Natural killer cell treated with Interleukin-12 subunit alpha and Interleukin-12 subunit beta and Interleukin-15 and Interleukin-18, amount 100 ng/mL, for 72 hours (primary cell): ENCODE results near the gene IPO11. TPM values are rescaled to one million over a fixed set of nuclear protein-coding genes. Genes with fewer than 3 reads are reported as not detected.
A peak's percentile ranks its signal among the peaks of the same experiment; 100 is the strongest.

Experiments used
- ATAC-seq, 2 donors: fragments of 150-1000 bp; cut with Tn5 transposase in 1 of 2; sonication (Bioruptor Pico), chemical (Tn5 transposase) in 1 of 2; 2 replicates each; pipeline ENCODE4 v1.10.0; 2021
- DNase-seq: peaks from one replicate; pipeline ENCODE4 v3.0.0; 2022; ENCODE audit warnings: low spot score
- H3K27ac Mint-ChIP-seq, 2 donors: 1 replicate in 1 of 2; 2 replicates in 1 of 2; pipeline ENCODE4 v1.8.0; 2022; ENCODE audit warnings: mixed read lengths in 2 of 2, mild to moderate bottlenecking in 1 of 2, moderate library complexity in 1 of 2
- H3K27me3 Mint-ChIP-seq, 2 donors: 1 replicate in 1 of 2; 2 replicates in 1 of 2; pipeline ENCODE4 v1.8.0; 2022; ENCODE audit warnings: mixed read lengths in 2 of 2
- H3K36me3 Mint-ChIP-seq: one replicate; pipeline ENCODE4 v1.8.0; 2022; ENCODE audit warnings: mixed read lengths
- H3K4me1 Mint-ChIP-seq, 2 donors: 1 replicate in 1 of 2; 2 replicates in 1 of 2; pipeline ENCODE4 v1.8.0; 2022; ENCODE audit warnings: low read depth in 2 of 2, mixed read lengths in 2 of 2, mild to moderate bottlenecking in 1 of 2
- H3K4me3 Mint-ChIP-seq: one replicate; pipeline ENCODE4 v1.8.0; 2022; ENCODE audit warnings: mixed read lengths
- H3K9me3 Mint-ChIP-seq: 2 replicates; pipeline ENCODE4 v1.8.0; 2022; ENCODE audit warnings: mixed read lengths
- total RNA-seq, 2 donors: library from RNA; stranded (reverse); gene quantifications; one replicate each; pipeline ENCODE4 v1.2.3, GENCODE V29; 2022

Gene IPO11
- total RNA-seq, 2 donors from 2014 or later, result 33.5 to 77.2 TPM

DNA sequence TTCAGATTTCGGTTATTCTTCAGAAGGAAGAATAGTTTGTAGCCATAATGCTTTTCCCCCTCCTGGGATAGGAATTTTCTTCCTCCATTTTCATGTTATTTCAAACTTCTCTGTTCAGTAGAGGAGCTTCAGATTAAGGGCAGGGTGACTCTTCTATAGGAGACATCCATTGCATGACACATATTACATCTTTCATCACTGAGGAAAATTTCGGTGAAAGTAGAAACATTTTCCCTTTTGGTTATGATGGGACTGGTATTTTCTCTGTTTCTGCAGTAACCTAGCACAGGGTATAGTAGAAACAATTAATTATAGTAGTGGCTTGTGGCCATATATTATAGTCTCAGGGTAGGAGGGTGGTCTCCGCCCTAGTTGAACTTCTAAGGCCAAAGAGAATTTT is 1.1 kb downstream of the IPO11 start:
- DNase-seq (no peak), ATAC-seq (no peak)
- H3K4me3 Mint-ChIP-seq, result peak overlapping the region; percentile 91
- H3K27ac Mint-ChIP-seq, result peak overlapping the region; percentile 90 to 92
- H3K36me3 Mint-ChIP-seq, result no peaks in the 10 kb centered on the region
- H3K4me1 Mint-ChIP-seq, result peaks cover 12 to 18% of the 10 kb centered on the region in 2 donors
- no peaks in the 10 kb centered on the region for H3K9me3 Mint-ChIP-seq
- H3K27me3 Mint-ChIP-seq, result no peaks in the 10 kb centered on the region

DNA sequence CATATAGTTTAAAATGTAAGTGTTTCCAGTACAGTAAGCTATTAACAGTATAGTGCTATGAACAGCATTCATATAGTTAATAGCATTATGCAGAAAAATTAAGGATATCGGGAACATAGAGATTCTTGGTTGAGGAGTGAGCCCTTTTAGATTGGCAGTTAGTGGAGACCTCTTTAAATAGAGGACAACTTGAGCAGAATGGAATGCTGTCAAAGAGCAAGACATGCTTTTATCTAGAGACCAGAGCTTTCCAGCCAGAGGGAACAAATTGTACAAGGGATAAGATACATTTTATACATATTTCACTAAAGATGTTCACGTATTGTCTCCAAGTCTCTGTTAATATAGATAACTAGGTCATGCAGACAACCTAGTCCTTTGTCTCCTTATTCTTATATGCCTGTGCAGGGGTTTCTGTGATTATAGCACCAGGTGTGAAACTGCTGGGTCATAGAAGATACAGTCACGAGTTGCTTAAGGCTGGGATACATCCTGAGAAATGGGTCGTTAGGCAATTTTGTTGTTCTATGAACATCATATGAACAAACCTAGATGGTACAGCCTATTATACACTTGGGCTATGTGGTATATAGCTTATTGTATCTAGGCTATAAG is 6.0 kb downstream of the IPO11 start:
- DNase-seq, result no peak
- Mint-ChIP-seq H3K27me3 (no peaks in the 10 kb centered on the region), H3K27ac (no peak overlapping the region), H3K4me1 (peaks cover 2 to 13% of the 10 kb centered on the region in 2 donors), H3K9me3 (no peaks in the 10 kb centered on the region), H3K36me3 (no peaks in the 10 kb centered on the region), H3K4me3 (no peak overlapping the region)
- ATAC-seq, result no peak

GRCh38 chr5:62419609-62420008 is 7.0 kb downstream of the IPO11 start:
- H3K36me3 Mint-ChIP-seq, result no peaks in the 10 kb centered on the region
- no peak overlapping the region for H3K4me3 Mint-ChIP-seq
- H3K27ac Mint-ChIP-seq, result no peak overlapping the region
- H3K9me3 Mint-ChIP-seq, result no peaks in the 10 kb centered on the region
- ATAC-seq (no peak), DNase-seq (no peak)
- no peaks in the 10 kb centered on the region for H3K27me3 Mint-ChIP-seq
- H3K4me1 Mint-ChIP-seq, result peaks cover 2 to 9% of the 10 kb centered on the region in 2 donors

DNA sequence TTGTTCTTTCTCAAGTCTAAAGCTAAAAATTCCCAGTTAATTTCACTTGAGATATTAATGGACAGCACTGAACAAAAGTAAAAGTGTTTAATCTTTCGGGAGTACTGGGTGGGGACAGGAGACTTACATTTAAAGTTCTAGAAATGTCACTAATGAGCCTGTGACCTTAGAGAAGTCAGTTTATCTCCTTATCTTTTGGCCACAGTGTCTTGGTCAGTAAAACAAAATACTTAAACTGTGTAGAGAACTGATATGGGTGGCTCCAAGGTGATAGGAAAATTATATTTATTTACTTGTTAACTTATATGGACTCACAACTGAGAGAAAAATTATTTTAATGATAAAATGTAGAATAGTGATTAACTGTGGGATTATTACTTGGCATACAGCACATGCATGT is 8.9 kb downstream of the IPO11 start:
- Mint-ChIP-seq H3K4me1 (peaks cover 2 to 9% of the 10 kb centered on the region in 2 donors), H3K9me3 (no peaks in the 10 kb centered on the region), H3K4me3 (no peak overlapping the region), H3K27ac (no peak overlapping the region), H3K27me3 (no peaks in the 10 kb centered on the region), H3K36me3 (no peaks in the 10 kb centered on the region)
- ATAC-seq (no peak), DNase-seq (no peak)

- Mint-ChIP-seq H3K27ac (peak overlapping the region in 1 of 2 donors; percentile 18), H3K4me3 (no peak overlapping the region), H3K4me1 (peaks cover 6 to 9% of the 10 kb centered on the region in 2 donors), H3K36me3 (no peaks in the 10 kb centered on the region), H3K27me3 (no peaks in the 10 kb centered on the region), H3K9me3 (no peaks in the 10 kb centered on the region)
- no peak for ATAC-seq
- no peak for DNase-seq
Observed at GRCh38 chr5:62424763-62425162, 12.2 kb downstream of the IPO11 start.

DNA sequence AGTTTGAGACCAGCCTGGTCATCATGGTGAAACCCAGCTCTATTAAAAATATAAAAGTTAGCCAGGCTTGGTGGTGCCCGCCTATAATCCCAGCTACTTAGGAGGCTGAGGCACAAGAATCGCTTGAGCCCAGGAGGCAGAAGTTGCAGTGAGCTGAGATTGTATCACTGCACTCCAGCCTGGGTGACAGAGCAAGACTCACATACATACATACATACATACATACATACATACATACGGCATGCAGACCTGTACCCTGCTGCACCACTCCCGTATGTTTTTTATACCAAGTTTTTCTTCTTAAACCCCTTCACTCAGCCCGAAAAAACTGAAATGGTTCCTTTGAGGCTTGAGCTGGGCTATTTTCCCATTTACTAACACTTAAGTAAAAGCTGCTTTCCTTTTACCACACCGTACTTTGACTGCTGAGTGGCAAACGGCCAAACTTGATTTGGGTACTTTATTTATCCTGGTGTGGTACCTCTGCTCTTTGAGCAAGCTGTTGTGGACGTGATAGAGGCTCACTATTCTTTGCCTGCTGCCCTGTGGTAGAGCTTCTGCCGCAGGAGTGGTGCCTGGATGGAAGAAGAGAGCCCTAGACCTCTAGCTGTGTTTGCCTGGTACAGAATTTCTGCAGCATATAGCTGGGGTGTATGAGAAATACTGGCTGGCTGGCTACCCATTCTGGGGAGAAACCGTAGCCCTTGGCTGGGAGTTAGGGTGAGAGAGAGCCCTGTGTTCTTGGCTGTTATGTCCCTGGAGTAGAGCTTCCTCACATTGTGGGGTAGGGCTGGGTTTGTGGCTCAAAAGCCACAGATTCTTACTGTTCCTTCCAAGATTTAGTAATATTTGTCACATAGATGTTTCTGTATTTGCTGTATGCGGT is 19.4 kb downstream of the IPO11 start:
- Mint-ChIP-seq H3K4me3 (no peak overlapping the region), H3K9me3 (no peaks in the 10 kb centered on the region), H3K36me3 (no peaks in the 10 kb centered on the region), H3K27me3 (no peaks in the 10 kb centered on the region), H3K27ac (peak overlapping the region in 1 of 2 donors; percentile 11), H3K4me1 (peaks cover 9 to 22% of the 10 kb centered on the region in 2 donors)
- ATAC-seq, result peak in 1 of 2 donors; percentile 31
- no peak for DNase-seq

GRCh38 chr5:62432621-62433064 is 20.1 kb downstream of the IPO11 start:
- Mint-ChIP-seq H3K36me3 (no peaks in the 10 kb centered on the region), H3K9me3 (no peaks in the 10 kb centered on the region), H3K27me3 (no peaks in the 10 kb centered on the region), H3K27ac (peak overlapping the region; percentile 11), H3K4me3 (no peak overlapping the region), H3K4me1 (peaks cover 9 to 22% of the 10 kb centered on the region in 2 donors)
- no peak for ATAC-seq
- no peak for DNase-seq

- Mint-ChIP-seq H3K4me3 (no peak overlapping the region), H3K27me3 (no peaks in the 10 kb centered on the region), H3K27ac (no peak overlapping the region), H3K9me3 (no peaks in the 10 kb centered on the region), H3K4me1 (peaks cover 0 to 3% of the 10 kb centered on the region in 2 donors), H3K36me3 (peaks cover 6% of the 10 kb centered on the region)
- no peak for DNase-seq
- ATAC-seq, result no peak
Observed at GRCh38 chr5:62448528-62448927, 36.0 kb downstream of the IPO11 start.

DNA sequence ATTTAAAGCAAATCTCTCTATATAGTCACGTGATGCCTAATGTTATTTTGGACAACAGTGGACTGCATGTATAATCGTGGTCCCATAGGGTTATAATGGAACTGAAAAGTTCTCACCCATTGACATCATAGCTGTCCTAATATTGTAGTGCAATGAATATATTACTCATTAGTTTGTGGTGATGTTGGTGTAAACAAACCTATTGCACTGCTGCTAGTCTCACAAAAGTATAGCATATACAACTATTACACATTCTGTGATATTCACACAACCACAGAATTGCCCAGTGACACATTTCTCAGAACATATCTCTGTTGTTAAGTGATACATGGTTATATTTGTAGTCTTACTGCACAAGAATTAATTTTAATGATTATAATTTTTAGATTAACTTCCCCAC is 37.7 kb downstream of the IPO11 start:
- Mint-ChIP-seq H3K27me3 (no peaks in the 10 kb centered on the region), H3K36me3 (peaks cover 6% of the 10 kb centered on the region), H3K4me1 (peaks cover 0 to 3% of the 10 kb centered on the region in 2 donors), H3K4me3 (no peak overlapping the region), H3K27ac (no peak overlapping the region), H3K9me3 (no peaks in the 10 kb centered on the region)
- ATAC-seq (peak in 1 of 2 donors; percentile 64), DNase-seq (no peak)

GRCh38 chr5:62457071-62457470 is 44.5 kb downstream of the IPO11 start:
- Mint-ChIP-seq H3K9me3 (no peaks in the 10 kb centered on the region), H3K27me3 (no peaks in the 10 kb centered on the region), H3K4me3 (no peak overlapping the region)

DNA sequence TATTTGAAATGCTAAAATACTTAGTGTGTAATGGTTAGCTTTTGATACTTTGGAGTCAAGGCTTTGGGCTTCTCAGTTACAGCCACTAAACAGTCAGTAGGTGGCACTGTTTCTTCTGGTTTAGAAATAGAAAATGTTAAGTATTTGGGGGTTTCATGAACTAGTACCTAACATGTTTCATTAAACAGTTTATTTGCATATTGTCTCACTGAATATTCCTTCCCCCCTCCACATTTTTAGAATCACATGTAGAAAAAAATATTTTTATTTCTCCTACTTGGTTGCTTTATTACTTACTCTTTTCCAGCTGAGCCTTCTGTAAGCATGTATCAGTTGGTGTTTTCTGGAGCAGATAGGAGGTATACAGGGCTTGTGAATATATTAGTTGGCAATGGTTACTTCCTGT is 48.0 kb downstream of the IPO11 start:
- H3K4me3 Mint-ChIP-seq, result no peak overlapping the region
- H3K4me1 Mint-ChIP-seq, result peaks cover 2 to 3% of the 10 kb centered on the region in 2 donors
- no peaks in the 10 kb centered on the region for H3K27me3 Mint-ChIP-seq
- H3K27ac Mint-ChIP-seq, result no peak overlapping the region
- no peak for DNase-seq
- ATAC-seq, result no peak
- no peaks in the 10 kb centered on the region for H3K36me3 Mint-ChIP-seq
- no peaks in the 10 kb centered on the region for H3K9me3 Mint-ChIP-seq

More at GRCh38 chr5:62457071-62457470, 44.5 kb downstream of the IPO11 start:
- no peak for DNase-seq
- Mint-ChIP-seq H3K36me3 (peaks cover 6% of the 10 kb centered on the region), H3K4me1 (peaks cover 0 to 3% of the 10 kb centered on the region in 2 donors), H3K27ac (no peak overlapping the region)
- no peak for ATAC-seq

DNA sequence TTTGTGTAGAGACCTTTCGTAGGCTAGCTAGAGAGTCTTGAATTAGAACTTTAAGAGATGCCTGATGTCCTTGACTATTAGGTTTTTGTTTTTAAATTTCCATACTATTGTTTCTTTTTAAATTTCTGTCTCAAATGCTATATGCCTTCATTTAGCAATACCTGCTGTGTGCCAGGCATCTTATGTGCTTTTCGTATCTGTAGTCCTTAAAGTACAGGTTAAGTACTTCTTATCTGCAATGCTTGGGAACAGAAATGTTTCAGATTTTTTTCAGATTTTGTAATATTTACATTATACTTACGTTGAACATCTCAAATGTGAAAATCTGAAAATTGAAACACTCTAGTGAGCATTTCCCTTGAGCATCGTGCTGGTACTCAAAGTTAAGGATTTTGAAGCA is 49.0 kb downstream of the IPO11 start:
- no peaks in the 10 kb centered on the region for H3K27me3 Mint-ChIP-seq
- no peak overlapping the region for H3K27ac Mint-ChIP-seq
- ATAC-seq (no peak), DNase-seq (no peak)
- H3K9me3 Mint-ChIP-seq, result no peaks in the 10 kb centered on the region
- H3K4me3 Mint-ChIP-seq, result no peak overlapping the region
- no peaks in the 10 kb centered on the region for H3K36me3 Mint-ChIP-seq
- peaks cover 3 to 6% of the 10 kb centered on the region in 2 donors for H3K4me1 Mint-ChIP-seq

DNA sequence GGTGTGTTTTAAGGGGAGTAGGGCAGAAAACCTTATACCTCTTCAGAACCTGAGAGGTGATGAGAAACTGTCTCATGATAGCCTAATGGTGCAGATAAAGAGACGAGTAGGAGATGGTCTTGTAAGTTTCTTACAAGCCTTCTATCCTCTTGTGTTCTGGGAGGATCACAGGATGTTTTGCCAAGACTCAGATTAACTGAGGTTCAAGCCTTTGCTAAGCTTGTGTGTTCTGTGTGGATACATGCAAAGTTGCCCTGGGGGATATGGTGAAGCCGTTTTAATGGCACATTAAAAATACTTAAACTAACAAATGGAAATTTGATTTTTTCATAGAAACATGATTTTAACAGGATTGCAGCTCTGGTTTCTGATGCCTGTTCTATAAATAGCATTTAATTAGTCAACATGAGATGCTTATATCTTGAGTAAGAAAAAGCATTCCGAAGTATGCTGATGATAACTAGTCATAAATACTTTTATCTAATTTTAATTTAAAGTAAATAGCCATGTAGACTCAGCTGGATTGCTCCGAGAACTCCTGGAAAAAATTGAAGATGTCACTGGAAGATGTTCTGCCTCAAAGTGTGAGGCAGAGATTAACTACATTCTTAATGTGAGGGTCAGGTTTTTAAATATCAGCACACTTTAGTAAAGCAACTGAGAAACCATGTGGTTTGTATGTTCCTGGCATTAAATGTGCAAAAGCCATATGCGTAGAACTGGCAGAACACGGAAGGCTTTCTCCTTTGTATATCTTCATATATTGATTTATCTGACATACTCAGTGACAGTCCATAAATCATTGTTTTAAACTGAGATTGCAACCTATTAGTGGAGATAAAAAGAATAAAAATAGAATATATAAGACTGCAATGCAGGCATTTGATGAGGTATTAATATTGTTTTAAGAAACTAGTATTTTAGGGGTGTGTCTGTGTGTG is 53.7 kb downstream of the IPO11 start:
- DNase-seq (no peak), ATAC-seq (no peak)
- Mint-ChIP-seq H3K4me3 (no peak overlapping the region), H3K9me3 (no peaks in the 10 kb centered on the region), H3K4me1 (peaks cover 0 to 6% of the 10 kb centered on the region in 2 donors), H3K27ac (no peak overlapping the region), H3K36me3 (peaks cover 11% of the 10 kb centered on the region), H3K27me3 (no peaks in the 10 kb centered on the region)
